Measurements from ENCODE around the gene CDH24. TPM values are rescaled to one million over a fixed set of nuclear protein-coding genes. Genes with fewer than 3 reads are reported as not detected.

The CDH24 gene
- polyA plus RNA-seq, 1 donor (not counting 4 experiments of a cell fraction or from before 2014, with no cell fraction given): 3.9 TPM

DNA sequence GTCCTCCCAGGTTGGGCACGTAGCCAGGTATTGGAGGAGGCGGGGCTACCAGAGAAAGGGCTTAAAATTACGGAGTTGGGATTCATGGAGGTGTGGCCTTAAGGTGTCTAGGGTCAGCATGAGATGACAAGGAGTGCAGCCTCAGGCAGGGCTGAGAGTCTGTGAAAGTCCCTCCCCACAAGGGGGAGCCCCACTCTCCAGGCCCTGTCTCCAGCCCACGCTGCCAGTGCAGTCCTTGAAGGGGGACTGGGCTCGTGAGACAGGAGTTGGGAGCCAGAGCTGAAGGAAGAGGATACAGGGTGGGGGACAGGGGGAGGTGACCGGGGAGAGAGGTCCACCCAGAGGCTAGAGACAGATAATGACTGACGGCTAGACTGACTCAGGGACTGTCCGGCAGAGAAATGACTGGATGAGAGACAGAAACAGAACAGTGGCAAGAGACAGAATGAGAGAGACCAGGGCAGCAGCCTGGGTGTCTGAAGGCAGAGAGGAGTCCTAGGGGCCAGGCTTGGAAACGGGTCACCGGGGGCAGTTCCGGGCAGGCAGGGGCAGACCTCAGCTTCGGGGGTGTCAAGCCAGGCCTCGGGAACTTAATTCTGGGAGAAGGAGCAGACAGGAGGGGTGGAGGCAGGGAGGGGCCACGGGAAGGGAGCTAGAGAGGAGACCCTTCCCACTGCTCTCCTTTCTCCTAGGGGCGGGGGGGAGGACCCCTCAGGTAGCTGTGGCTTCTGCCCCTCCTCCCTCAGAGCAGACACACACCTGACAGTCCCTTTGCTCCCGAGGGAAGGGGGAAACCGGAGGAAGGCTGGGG is 970 bp downstream of the CDH24 start:
- peak overlapping the region; percentile 28 to 63 (median 63) for H3K4me3 ChIP-seq (ENCODE audit: control insufficient read depth in 2 of 3, extremely low read depth in 1 of 3, insufficient read depth in 2 of 3, low read depth in 1 of 3, low read length in 3 of 3)
- H3K27me3 ChIP-seq (ENCODE audit: control insufficient read depth, extremely low read depth, insufficient read depth, low read length): no peaks in the 10 kb centered on the region
- H3K9me3 ChIP-seq (ENCODE audit: control insufficient read depth, low read depth, low read length): no peaks in the 10 kb centered on the region
- peaks cover 25% of the 10 kb centered on the region for H3K4me1 ChIP-seq (ENCODE audit: control insufficient read depth, extremely low read depth, insufficient read depth, low read length)
- H2AFZ ChIP-seq (ENCODE audit: control insufficient read depth, low read length): peak overlapping the region; percentile 30
- peaks cover 16 to 17% of the 10 kb centered on the region in 2 experiments for H3K36me3 ChIP-seq (ENCODE audit: control insufficient read depth in 2 of 2, extremely low read depth in 1 of 2, insufficient read depth in 2 of 2, low read length in 2 of 2)
- H3K27ac ChIP-seq (ENCODE audit: control insufficient read depth, insufficient read depth, low read length): no peak overlapping the region
- H4K20me1 ChIP-seq (ENCODE audit: control insufficient read depth, extremely low read depth, insufficient read depth, low read length): no peaks in the 10 kb centered on the region
- H3K4me2 ChIP-seq (ENCODE audit: control insufficient read depth, extremely low read depth, insufficient read depth, low read depth, low read length): peak overlapping the region; percentile 89
- no peaks in the 10 kb centered on the region for H3K9me1 ChIP-seq (ENCODE audit: control insufficient read depth, extremely low read depth, insufficient read depth, low read length)
- dilution Hi-C loops (cut with MboI; ENCODE audit: extremely low pct_ligation_motif_present, low sequenced_read_pairs): no loop called here
- H3K79me2 ChIP-seq (ENCODE audit: control insufficient read depth, insufficient read depth, low read length): peaks cover 5% of the 10 kb centered on the region
- peak overlapping the region; percentile 58 for H3K9ac ChIP-seq (ENCODE audit: control insufficient read depth, extremely low read depth, insufficient read depth, low read length)
- TF ChIP-seq EZH2 (IDR thresholded peaks at IDR 0.05; ENCODE audit: low read length): no peak
- TF ChIP-seq, protein P1, sequence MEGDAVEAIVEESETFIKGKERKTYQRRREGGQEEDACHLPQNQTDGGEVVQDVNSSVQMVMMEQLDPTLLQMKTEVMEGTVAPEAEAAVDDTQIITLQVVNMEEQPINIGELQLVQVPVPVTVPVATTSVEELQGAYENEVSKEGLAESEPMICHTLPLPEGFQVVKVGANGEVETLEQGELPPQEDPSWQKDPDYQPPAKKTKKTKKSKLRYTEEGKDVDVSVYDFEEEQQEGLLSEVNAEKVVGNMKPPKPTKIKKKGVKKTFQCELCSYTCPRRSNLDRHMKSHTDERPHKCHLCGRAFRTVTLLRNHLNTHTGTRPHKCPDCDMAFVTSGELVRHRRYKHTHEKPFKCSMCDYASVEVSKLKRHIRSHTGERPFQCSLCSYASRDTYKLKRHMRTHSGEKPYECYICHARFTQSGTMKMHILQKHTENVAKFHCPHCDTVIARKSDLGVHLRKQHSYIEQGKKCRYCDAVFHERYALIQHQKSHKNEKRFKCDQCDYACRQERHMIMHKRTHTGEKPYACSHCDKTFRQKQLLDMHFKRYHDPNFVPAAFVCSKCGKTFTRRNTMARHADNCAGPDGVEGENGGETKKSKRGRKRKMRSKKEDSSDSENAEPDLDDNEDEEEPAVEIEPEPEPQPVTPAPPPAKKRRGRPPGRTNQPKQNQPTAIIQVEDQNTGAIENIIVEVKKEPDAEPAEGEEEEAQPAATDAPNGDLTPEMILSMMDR (optimal IDR thresholded peaks at IDR 0.05 in 1 of 3, IDR thresholded peaks at IDR 0.05 in 1 of 3, conservative IDR thresholded peaks at IDR 0.05 in 1 of 3; ENCODE audit: extremely low read depth in 1 of 3, insufficient read depth in 2 of 3, low read length in 3 of 3): peak; percentile 77 to 86 (median 84)
- peak; percentile 79 for FAIRE-seq
- peak; percentile 58 for DNase-seq (ENCODE audit: low read depth, low spot score)

DNA sequence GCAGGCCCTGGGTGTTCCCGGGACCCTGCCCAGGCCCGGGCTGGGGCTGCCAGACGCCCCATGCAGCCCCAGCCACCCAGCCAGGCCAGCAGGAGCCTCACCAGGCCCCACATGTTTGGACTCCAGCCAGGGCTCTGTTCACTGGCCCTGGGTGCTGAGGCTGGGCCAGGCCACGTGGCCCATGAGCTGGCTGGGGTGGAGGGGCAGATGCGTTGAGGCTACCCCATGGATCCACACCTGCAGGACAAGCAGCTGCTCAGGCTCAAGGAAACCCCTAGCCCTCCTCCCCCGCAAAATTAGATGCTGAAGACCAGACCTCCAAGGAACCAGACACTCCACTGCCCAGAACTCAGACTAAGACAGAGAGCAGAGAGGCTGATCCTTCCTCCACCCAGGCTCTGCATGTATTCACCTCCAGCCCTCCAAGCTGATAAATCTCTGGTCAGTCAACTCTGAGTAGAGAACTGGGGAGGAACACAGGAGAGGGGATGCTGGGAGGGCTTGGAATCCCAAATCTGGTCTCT is 1.6 kb downstream of the CDH24 start:
- DNase-seq (ENCODE audit: low read depth, low spot score): no peak
- Histone ChIP-seq H3K79me2 (ENCODE audit: control insufficient read depth, insufficient read depth, low read length) (no peaks in the 10 kb centered on the region), H3K4me3 (ENCODE audit: control insufficient read depth in 2 of 3, extremely low read depth in 1 of 3, insufficient read depth in 2 of 3, low read depth in 1 of 3, low read length in 3 of 3) (no peak overlapping the region), H3K27ac (ENCODE audit: control insufficient read depth, insufficient read depth, low read length) (no peak overlapping the region), H3K9me1 (ENCODE audit: control insufficient read depth, extremely low read depth, insufficient read depth, low read length) (no peaks in the 10 kb centered on the region), H3K9me3 (ENCODE audit: control insufficient read depth, low read depth, low read length) (no peaks in the 10 kb centered on the region), H3K4me2 (ENCODE audit: control insufficient read depth, extremely low read depth, insufficient read depth, low read depth, low read length) (no peak overlapping the region), H3K9ac (ENCODE audit: control insufficient read depth, extremely low read depth, insufficient read depth, low read length) (no peak overlapping the region), H3K27me3 (ENCODE audit: control insufficient read depth, extremely low read depth, insufficient read depth, low read length) (no peaks in the 10 kb centered on the region), H3K36me3 (ENCODE audit: control insufficient read depth in 2 of 2, extremely low read depth in 1 of 2, insufficient read depth in 2 of 2, low read length in 2 of 2) (peaks cover 11% of the 10 kb centered on the region in 2 experiments), H3K4me1 (ENCODE audit: control insufficient read depth, extremely low read depth, insufficient read depth, low read length) (peaks cover 25% of the 10 kb centered on the region), H2AFZ (ENCODE audit: control insufficient read depth, low read length) (no peak overlapping the region), H4K20me1 (ENCODE audit: control insufficient read depth, extremely low read depth, insufficient read depth, low read length) (no peaks in the 10 kb centered on the region)
- FAIRE-seq: no peak
- TF ChIP-seq, protein P1 (optimal IDR thresholded peaks at IDR 0.05 in 1 of 3, IDR thresholded peaks at IDR 0.05 in 1 of 3, conservative IDR thresholded peaks at IDR 0.05 in 1 of 3; ENCODE audit: extremely low read depth in 1 of 3, insufficient read depth in 2 of 3, low read length in 3 of 3): no peak
- no peak for TF ChIP-seq EZH2 (IDR thresholded peaks at IDR 0.05; ENCODE audit: low read length)
- dilution Hi-C loops (cut with MboI; ENCODE audit: extremely low pct_ligation_motif_present, low sequenced_read_pairs): no loop called here
